ENCODE measurements around the gene MKNK2. TPM values are rescaled to one million over a fixed set of nuclear protein-coding genes. Genes with fewer than 3 reads are reported as not detected.

MKNK2 gene
- total RNA-seq (777 and 813 TPM in 2 replicates), polyA plus RNA-seq (440 and 1,053 TPM in 2 replicates), polyA minus RNA-seq (408 and 661 TPM in 2 replicates)
- 158 TPM for total RNA-seq (2013)

- no peak for TF ChIP-seq EZH2 (IDR thresholded peaks at IDR 0.05; ENCODE audit: borderline replicate concordance, insufficient read depth, low read depth, low read length, poor library complexity, severe bottlenecking)
- TF ChIP-seq CTCF (IDR thresholded peaks at IDR 0.05) = peak; percentile 45
- peaks cover 0 to 3% (median 0%) of the 10 kb centered on the region in 3 donors for H3K9me3 ChIP-seq (ENCODE audit: control extremely low read depth in 1 of 3, control insufficient read depth in 2 of 3, insufficient read depth in 1 of 3, low read length in 2 of 3)
- H3K9ac ChIP-seq (ENCODE audit: low read length) = peak within 1 kb of the TSS; percentile 78
- peak; percentile 65 for ATAC-seq (ENCODE audit: low read depth)
- H3K27ac ChIP-seq (ENCODE audit: low read length in 2 of 2) = peak within 1 kb of the TSS; percentile 99
- Mint-ChIP-seq H3K9me3 (ENCODE audit: insufficient read depth) (no peaks in the 10 kb centered on the region), H3K4me3 (peak within 1 kb of the TSS; percentile 99), H3K27ac (peak within 1 kb of the TSS; percentile 98), H3K27me3 (no peaks in the 10 kb centered on the region), H3K4me1 (peaks cover 67% of the 10 kb centered on the region)
- peak within 1 kb of the TSS; percentile 92 for H3K4me2 ChIP-seq (replicated peaks; ENCODE audit: low read depth, low read length, poor library complexity, severe bottlenecking)
- peaks cover 50% of the 10 kb centered on the region for H3K79me2 ChIP-seq (ENCODE audit: control insufficient read depth, insufficient read depth, low read length)
- ChIA-PET CTCF (interaction anchor here (0.8 to 2.9 kb wide), 14 partner anchors 9 to 207 kb away, joined by 3 to 51 read pairs (median 4); partner anchors contain the start of gene MOB3A), POLR2A (interaction anchor here (0.5 to 8.2 kb wide), 17 partner anchors 10 to 784 kb away, joined by 3 to 123 read pairs (median 5); partner anchors contain the start of genes IZUMO4 and MOB3A)
- H3K27me3 ChIP-seq (replicated peaks in 1 of 4; ENCODE audit: control extremely low read depth in 1 of 4, control insufficient read depth in 3 of 4, insufficient read depth in 4 of 4, low read length in 3 of 4) = no peaks in the 10 kb centered on the region
- peak within 1 kb of the TSS; percentile 62 to 98 (median 94) for H3K4me3 ChIP-seq (ENCODE audit: control extremely low read depth in 1 of 5, extremely low read depth in 1 of 5, insufficient read depth in 1 of 5, low read depth in 2 of 5, low read length in 4 of 5)
- peak within 1 kb of the TSS; percentile 29 for H2AFZ ChIP-seq (ENCODE audit: insufficient read depth, low read depth, low read length, poor library complexity, severe bottlenecking)
- H3K4me1 ChIP-seq (ENCODE audit: control insufficient read depth in 2 of 2, insufficient read depth in 2 of 2, low read length in 2 of 2) = peaks cover 79 to 85% of the 10 kb centered on the region in 2 donors
- intact Hi-C loops (cut with micrococcal nuclease) = loop anchor here (1.0 to 2.0 kb wide), 7 partner anchors 9 to 100 kb away; partner anchors contain the start of genes AP3D1, IZUMO4 and MOB3A
- 2% methylated on average over 93 of the region's 93 CpGs for WGBS (ENCODE audit: insufficient coverage)
- peak; percentile 97 for DNase-seq
- peaks cover 46% of the 10 kb centered on the region for H4K20me1 ChIP-seq (ENCODE audit: control insufficient read depth, insufficient read depth, low read length, poor library complexity, severe bottlenecking)
- peaks cover 0 to 34% of the 10 kb centered on the region in 2 experiments for H3K36me3 ChIP-seq (replicated peaks in 1 of 2; ENCODE audit: control extremely low read depth in 1 of 2, control insufficient read depth in 1 of 2, extremely low read depth in 1 of 2, insufficient read depth in 2 of 2, low read length in 1 of 2)
Observed at GRCh38 chr19:2050991-2051772, at the start of gene MKNK2. Gene MKNK2, minus strand, starts transcription at chr19:2051244. Its CDS starts 393 bp downstream, at chr19:2050851.

GRCh38 chr19:2100719-2101061, 49.6 kb upstream of the MKNK2 start:
- intact Hi-C loops (cut with micrococcal nuclease) = no loop called here
- no peaks in the 10 kb centered on the region for H3K9me3 Mint-ChIP-seq (ENCODE audit: insufficient read depth)
- Histone ChIP-seq H3K9me3 (ENCODE audit: control extremely low read depth in 1 of 3, control insufficient read depth in 2 of 3, insufficient read depth in 1 of 3, low read length in 2 of 3) (peaks cover 0 to 18% (median 0%) of the 10 kb centered on the region in 3 donors), H3K27me3 (replicated peaks in 1 of 4; ENCODE audit: control extremely low read depth in 1 of 4, control insufficient read depth in 3 of 4, insufficient read depth in 4 of 4, low read length in 3 of 4) (no peaks in the 10 kb centered on the region), H3K27ac (ENCODE audit: low read length in 2 of 2) (no peak overlapping the region), H3K4me1 (ENCODE audit: control insufficient read depth in 2 of 2, insufficient read depth in 2 of 2, low read length in 2 of 2) (peaks cover 9 to 13% of the 10 kb centered on the region in 2 donors), H3K4me2 (replicated peaks; ENCODE audit: low read depth, low read length, poor library complexity, severe bottlenecking) (no peak overlapping the region), H2AFZ (ENCODE audit: insufficient read depth, low read depth, low read length, poor library complexity, severe bottlenecking) (no peak overlapping the region), H3K79me2 (ENCODE audit: control insufficient read depth, insufficient read depth, low read length) (peaks cover 71% of the 10 kb centered on the region), H3K36me3 (replicated peaks in 1 of 2; ENCODE audit: control extremely low read depth in 1 of 2, control insufficient read depth in 1 of 2, extremely low read depth in 1 of 2, insufficient read depth in 2 of 2, low read length in 1 of 2) (peaks cover 1 to 40% of the 10 kb centered on the region in 2 experiments), H3K9ac (ENCODE audit: low read length) (no peak overlapping the region), H3K4me3 (ENCODE audit: control extremely low read depth in 1 of 5, extremely low read depth in 1 of 5, insufficient read depth in 1 of 5, low read depth in 2 of 5, low read length in 4 of 5) (no peak overlapping the region), H4K20me1 (ENCODE audit: control insufficient read depth, insufficient read depth, low read length, poor library complexity, severe bottlenecking) (peaks cover 34% of the 10 kb centered on the region)
- H3K4me3 Mint-ChIP-seq = no peak overlapping the region
- H3K4me1 Mint-ChIP-seq = peaks cover 10% of the 10 kb centered on the region
- H3K27ac Mint-ChIP-seq = no peak overlapping the region
- no peak for TF ChIP-seq CTCF (IDR thresholded peaks at IDR 0.05)
- no peaks in the 10 kb centered on the region for H3K27me3 Mint-ChIP-seq
- ATAC-seq (ENCODE audit: low read depth) (no peak), DNase-seq (no peak)
- WGBS (ENCODE audit: insufficient coverage) = 97% methylated on average over 10 of the region's 11 CpGs
- CTCF ChIA-PET = no interaction called here
- POLR2A ChIA-PET = no interaction called here

Data from B cell (primary cell).